LNCAP (cell line): ENCODE data around the gene IL13RA1.

Experiments
- CTCF ChIP-seq: fragments of 450-650 bp; IDR thresholded peaks from 2 replicates; pipeline ENCODE4 v1.5.1; 2017; ENCODE audit warnings: mild to moderate bottlenecking

IL13RA1 gene

GRCh38 chrX:118723376-118723775 lies 4.0 kb upstream of the IL13RA1 start:
- TF ChIP-seq CTCF = no peak

GRCh38 chrX:118724365-118724764 lies 3.0 kb upstream of the IL13RA1 start:
- TF ChIP-seq CTCF = no peak

- TF ChIP-seq CTCF = no peak
Measured at GRCh38 chrX:118724775-118725174, 2.6 kb upstream of the IL13RA1 start.

GRCh38 chrX:118726396-118726795 lies 1.0 kb upstream of the IL13RA1 start:
- no peak for TF ChIP-seq CTCF

- no peak for TF ChIP-seq CTCF
Measured at GRCh38 chrX:118727686-118728339, 407 bp downstream of the IL13RA1 start.

GRCh38 chrX:118729042-118729652 lies 1.7 kb downstream of the IL13RA1 start:
- TF ChIP-seq CTCF = no peak

GRCh38 chrX:118730500-118731247 lies 3.3 kb downstream of the IL13RA1 start:
- TF ChIP-seq CTCF = no peak
